GM10266 (cell line): ENCODE measurements around the gene PXK.

Source experiments
- DNase-seq: peaks from one replicate; pipeline ENCODE4 v3.0.0; 2012; ENCODE audit errors: extremely low spot score
- CTCF ChIP-seq: IDR thresholded peaks from 2 replicates; pipeline ENCODE4 v1.5.1; 2012; ENCODE audit warnings: mild to moderate bottlenecking, low read depth; ENCODE audit not compliant: control insufficient read depth, insufficient read depth; ENCODE audit errors: missing control alignments

Gene PXK

GRCh38 chr3:58358808-58359207 lies 26.1 kb downstream of the PXK start:
- DNase-seq: no peak

GRCh38 chr3:58359621-58360020 lies 26.9 kb downstream of the PXK start:
- no peak for DNase-seq
- no peak for TF ChIP-seq CTCF

More at GRCh38 chr3:58358808-58359207, 26.1 kb downstream of the PXK start:
- TF ChIP-seq CTCF: no peak

- TF ChIP-seq CTCF: no peak
- no peak for DNase-seq
Measured at GRCh38 chr3:58361866-58362265, 29.2 kb downstream of the PXK start.

GRCh38 chr3:58366699-58367098 lies 34.0 kb downstream of the PXK start:
- DNase-seq: no peak
- TF ChIP-seq CTCF: no peak

GRCh38 chr3:58369038-58369437 lies 36.3 kb downstream of the PXK start:
- DNase-seq: no peak
- TF ChIP-seq CTCF: no peak

- TF ChIP-seq CTCF: no peak
- no peak for DNase-seq
Measured at GRCh38 chr3:58369876-58370275, 37.2 kb downstream of the PXK start.

GRCh38 chr3:58370407-58370806 lies 37.7 kb downstream of the PXK start:
- TF ChIP-seq CTCF: no peak
- DNase-seq: no peak

- no peak for TF ChIP-seq CTCF
- DNase-seq: no peak
Measured at GRCh38 chr3:58371754-58372153, 39.1 kb downstream of the PXK start.
